Spleen (tissue), 11 donors: ENCODE results near the gene PSMG1. TPM values are rescaled to one million over a fixed set of nuclear protein-coding genes. Genes with fewer than 3 reads are reported as not detected.

Experiments used
- DNase-seq: peaks from one replicate; pipeline ENCODE4 v3.0.0-alpha.2; 2020
- H3K27ac ChIP-seq, 8 donors: fragments of 200-600 bp; sonication (generic) in 7 of 8; 1 replicate in 4 of 8; 2 replicates in 4 of 8; pipeline versions ENCODE4 v1.5.0 to v1.8.0; 2016 to 2021; ENCODE audit warnings: inconsistent platforms in 4 of 8, mild to moderate bottlenecking in 4 of 8, moderate library complexity in 1 of 8
- H3K27me3 ChIP-seq, 7 donors: fragments of 200-600 bp; sonication (generic) in 6 of 7; replicated peaks in 1 of 7; 1 replicate in 4 of 7; 2 replicates in 3 of 7; pipeline versions ENCODE4 v1.5.0 to v1.8.0; 2016 to 2021; ENCODE audit warnings: inconsistent platforms in 3 of 7, mild to moderate bottlenecking in 1 of 7
- H3K36me3 ChIP-seq, 6 donors: fragments of 200-600 bp; sonication (generic) in 5 of 6; 1 replicate in 4 of 6; 2 replicates in 2 of 6; pipeline versions ENCODE4 v1.5.0 to v1.8.0; 2016 to 2021; ENCODE audit warnings: inconsistent platforms in 2 of 6
- H3K4me1 ChIP-seq, 6 donors: fragments of 200-600 bp; sonication (generic) in 5 of 6; 1 replicate in 3 of 6; 2 replicates in 3 of 6; pipeline versions ENCODE4 v1.5.0 to v1.8.0; 2016 to 2021; ENCODE audit warnings: inconsistent platforms in 3 of 6
- H3K4me3 ChIP-seq, 8 donors: fragments of 200-600 bp; sonication (generic) in 7 of 8; 1 replicate in 4 of 8; 2 replicates in 4 of 8; pipeline versions ENCODE4 v1.5.0 to v1.8.0; 2016 to 2021; ENCODE audit warnings: inconsistent platforms in 4 of 8, mild to moderate bottlenecking in 4 of 8, moderate library complexity in 2 of 8
- H3K9me3 ChIP-seq, 8 donors: fragments of 200-600 bp; sonication (generic) in 7 of 8; 1 replicate in 4 of 8; 2 replicates in 4 of 8; pipeline versions ENCODE4 v1.5.0 to v1.8.0; 2016 to 2021; ENCODE audit warnings: inconsistent platforms in 4 of 8
- CTCF ChIP-seq, 11 experiments: fragments of 200-600 bp in 7 of 11; fragments of 450-650 bp in 4 of 11; sonication (generic) in 4 of 11; IDR thresholded peaks in 8 of 11; conservative IDR thresholded peaks in 3 of 11; 1 replicate in 7 of 11; 2 replicates in 4 of 11; pipeline versions ENCODE4 v1.4.0 to v1.8.0; 2016 to 2021; ENCODE audit warnings: antibody characterized with exemption in 11 of 11, inconsistent platforms in 4 of 11, mild to moderate bottlenecking in 1 of 11
- POLR2A ChIP-seq, 3 donors: fragments of 450-650 bp; IDR thresholded peaks; one replicate each; pipeline ENCODE4 v1.5.1; 2017; ENCODE audit warnings: antibody characterized with exemption in 3 of 3, mild to moderate bottlenecking in 1 of 3
- POLR2AphosphoS5 ChIP-seq, 3 donors: sonication (generic); formaldehyde crosslinking; IDR thresholded peaks; one replicate each; pipeline ENCODE4 v1.5.1; 2017; ENCODE audit warnings: antibody characterized with exemption in 3 of 3
- WGBS, 5 donors: extraction: QIAGEN DNeasy Blood & Tissue Kit in 3 of 5; methylation state at CpG; one replicate each; pipeline versions ENCODE4 v1.1.5 to v1.1.7; 2013 to 2018; 5-methylcytosine and 5-hydroxymethylcytosine counted together
- intact Hi-C: fragments of 100-400 bp; cut with DNase I; formaldehyde crosslinking; loops from one replicate; pipeline ENCODE4 v1.15.0; 2023; ENCODE audit warnings: low total_unique reads
- polyA plus RNA-seq, 3 donors: library from polyadenylated mRNA; stranded (reverse); fragments of 200-250 nt; gene quantifications; one replicate each; pipeline ENCODE4 v1.2.1, GENCODE V29; 2013
- total RNA-seq, 7 donors: library from RNA; depleted of rRNA in 3 of 7; stranded (reverse); fragments of >200 nt in 3 of 7; fragmentation: NEBNext Ultra II Directional in 4 of 7; extraction: Animal tissue kit (Norgen Biotek cat#: 25700) in 4 of 7; gene quantifications; one replicate each; pipeline versions ENCODE4 v1.1.0 to v1.2.1, GENCODE V29; 2016 to 2021
- donor health status: healthy with polysubstance abuse.
- donor health status: DM: no; HTN: no; CAD: no; lungs with moderate emphysema.
- donor health status: DM: no; HTN: no; CAD: no.
- donor health status: Bipolar disorder and iron deficiency.
- donor health status: healthy.
- donor health status: DM: no; HTN: no; CAD: no.
- donor health status: DM: yes; HTN: yes; CAD: no.

Gene PSMG1
- total and polyA plus RNA-seq, 10 donors = 12.3 to 39.9 (median 19.1) TPM

- Histone ChIP-seq H3K27ac (no peak overlapping the region), H3K4me3 (no peak overlapping the region), H3K4me1 (peaks cover 0 to 7% (median 0%) of the 10 kb centered on the region in 6 donors), H3K36me3 (peaks cover 0 to 54% (median 13%) of the 10 kb centered on the region in 6 donors), H3K27me3 (no peaks in the 10 kb centered on the region), H3K9me3 (peaks cover 0 to 5% (median 2%) of the 10 kb centered on the region in 8 donors)
- no peak for TF ChIP-seq POLR2AphosphoS5 (IDR thresholded peaks at IDR 0.05)
- intact Hi-C loops = no loop called here
- no peak for DNase-seq
- WGBS, 5 donors = 96 to 98% (median 97%) methylated on average over 5 of the region's 5 CpGs
Measured at GRCh38 chr21:39169906-39170305, 13.3 kb downstream of the PSMG1 start.

GRCh38 chr21:39168800-39169199 lies 14.5 kb downstream of the PSMG1 start:
- Histone ChIP-seq H3K36me3 (peaks cover 0 to 44% (median 11%) of the 10 kb centered on the region in 6 donors), H3K4me3 (no peak overlapping the region), H3K27ac (no peak overlapping the region), H3K4me1 (peaks cover 0 to 2% (median 0%) of the 10 kb centered on the region in 6 donors), H3K27me3 (no peaks in the 10 kb centered on the region), H3K9me3 (peaks cover 0 to 14% (median 12%) of the 10 kb centered on the region in 8 donors)
- no peak for DNase-seq
- TF ChIP-seq POLR2A (IDR thresholded peaks at IDR 0.05) (no peak), POLR2AphosphoS5 (IDR thresholded peaks at IDR 0.05) (no peak), CTCF (IDR thresholded peaks at IDR 0.05 in 8 of 11, conservative IDR thresholded peaks at IDR 0.05 in 3 of 11) (no peak)
- intact Hi-C loops = no loop called here
- WGBS, 5 donors = 93 to 97% (median 95%) methylated on average over 2 of the region's 2 CpGs

- no peak for TF ChIP-seq POLR2A (IDR thresholded peaks at IDR 0.05)
- TF ChIP-seq CTCF (IDR thresholded peaks at IDR 0.05 in 8 of 11, conservative IDR thresholded peaks at IDR 0.05 in 3 of 11) = no peak
- TF ChIP-seq POLR2AphosphoS5 (IDR thresholded peaks at IDR 0.05) = no peak
- Histone ChIP-seq H3K27me3 (no peaks in the 10 kb centered on the region), H3K27ac (no peak overlapping the region), H3K4me1 (peaks cover 0 to 13% (median 0%) of the 10 kb centered on the region in 6 donors), H3K36me3 (peaks cover 0 to 6% (median 0%) of the 10 kb centered on the region in 6 donors), H3K9me3 (peaks cover 0 to 23% (median 15%) of the 10 kb centered on the region in 8 donors), H3K4me3 (no peak overlapping the region)
- DNase-seq = no peak
- WGBS, 5 donors = 88 to 97% (median 94%) methylated on average over 2 of the region's 2 CpGs
- intact Hi-C loops = no loop called here
Measured at GRCh38 chr21:39164523-39164922, 18.7 kb downstream of the PSMG1 start.

- no peaks in the 10 kb centered on the region for H3K27me3 ChIP-seq
- H3K27ac ChIP-seq = no peak overlapping the region
- H3K4me1 ChIP-seq = peaks cover 0 to 13% (median 0%) of the 10 kb centered on the region in 6 donors
- intact Hi-C loops = no loop called here
- WGBS, 5 donors = 31 to 71% (median 52%) methylated on average over 3 of the region's 3 CpGs
- H3K36me3 ChIP-seq = no peaks in the 10 kb centered on the region
- no peak overlapping the region for H3K4me3 ChIP-seq
- TF ChIP-seq POLR2AphosphoS5 (IDR thresholded peaks at IDR 0.05) = no peak
- TF ChIP-seq CTCF (IDR thresholded peaks at IDR 0.05 in 8 of 11, conservative IDR thresholded peaks at IDR 0.05 in 3 of 11) = no peak
- TF ChIP-seq POLR2A (IDR thresholded peaks at IDR 0.05) = no peak
- peaks cover 0 to 23% (median 15%) of the 10 kb centered on the region in 8 donors for H3K9me3 ChIP-seq
- no peak for DNase-seq
Measured at GRCh38 chr21:39161064-39161463, 22.2 kb downstream of the PSMG1 start.
